ENCODE measurements around the gene CEMIP.

CEMIP gene

GRCh38 chr15:80830677-80831076 lies 51.5 kb downstream of the CEMIP start:
- no peak for DNase-seq

GRCh38 chr15:80831192-80831591 lies 52.0 kb downstream of the CEMIP start:
- DNase-seq, result no peak

- DNase-seq, result no peak
Observed at GRCh38 chr15:80831606-80832224, 52.5 kb downstream of the CEMIP start.

- no peak for DNase-seq
Observed at GRCh38 chr15:80832686-80833085, 53.5 kb downstream of the CEMIP start.

- DNase-seq, result no peak
Observed at GRCh38 chr15:80834402-80834801, 55.2 kb downstream of the CEMIP start.

- DNase-seq, result no peak
Observed at GRCh38 chr15:80834906-80835305, 55.7 kb downstream of the CEMIP start.

- no peak for DNase-seq
Observed at GRCh38 chr15:80835336-80835735, 56.2 kb downstream of the CEMIP start.

- DNase-seq, result no peak
Observed at GRCh38 chr15:80836223-80836622, 57.1 kb downstream of the CEMIP start.

- no peak for DNase-seq
Observed at GRCh38 chr15:80837006-80837405, 57.8 kb downstream of the CEMIP start.

- DNase-seq, result no peak
Observed at GRCh38 chr15:80838012-80838411, 58.8 kb downstream of the CEMIP start.

GRCh38 chr15:80838666-80839065 lies 59.5 kb downstream of the CEMIP start:
- no peak for DNase-seq

GRCh38 chr15:80839764-80840130 lies 60.6 kb downstream of the CEMIP start:
- DNase-seq, result no peak

GRCh38 chr15:80840182-80841130 lies 61.3 kb downstream of the CEMIP start:
- DNase-seq, result no peak

- no peak for DNase-seq
Observed at GRCh38 chr15:80841541-80841940, 62.4 kb downstream of the CEMIP start.

- no peak for DNase-seq
Observed at GRCh38 chr15:80844011-80844732, 65.0 kb downstream of the CEMIP start.

GRCh38 chr15:80846031-80846815 lies 67.1 kb downstream of the CEMIP start:
- no peak for DNase-seq

- DNase-seq, result no peak
Observed at GRCh38 chr15:80849308-80849707, 70.1 kb downstream of the CEMIP start.

- no peak for DNase-seq
Observed at GRCh38 chr15:80850941-80851451, 71.8 kb downstream of the CEMIP start.

GRCh38 chr15:80852676-80853075 lies 73.5 kb downstream of the CEMIP start:
- DNase-seq, result no peak

- no peak for DNase-seq
Observed at GRCh38 chr15:80854104-80854503, 74.9 kb downstream of the CEMIP start.

- DNase-seq, result no peak
Observed at GRCh38 chr15:80855206-80855605, 76.0 kb downstream of the CEMIP start.

- DNase-seq, result no peak
Observed at GRCh38 chr15:80856400-80856799, 77.2 kb downstream of the CEMIP start.
